PC-9 (cell line): ENCODE measurements around the gene COLGALT1.

Experiments
- CTCF ChIP-seq: fragments of 200-600 bp; sonication (generic); conservative IDR thresholded peaks from 2 replicates; pipeline ENCODE4 v1.6.1; 2017; ENCODE audit warnings: mixed run types, antibody characterized with exemption, mild to moderate bottlenecking, moderate library complexity
- EZH2 ChIP-seq: fragments of 200-600 bp; sonication (generic); IDR thresholded peaks from 2 replicates; pipeline ENCODE4 v1.8.0; 2017; ENCODE audit warnings: antibody characterized with exemption, low read depth

DNA sequence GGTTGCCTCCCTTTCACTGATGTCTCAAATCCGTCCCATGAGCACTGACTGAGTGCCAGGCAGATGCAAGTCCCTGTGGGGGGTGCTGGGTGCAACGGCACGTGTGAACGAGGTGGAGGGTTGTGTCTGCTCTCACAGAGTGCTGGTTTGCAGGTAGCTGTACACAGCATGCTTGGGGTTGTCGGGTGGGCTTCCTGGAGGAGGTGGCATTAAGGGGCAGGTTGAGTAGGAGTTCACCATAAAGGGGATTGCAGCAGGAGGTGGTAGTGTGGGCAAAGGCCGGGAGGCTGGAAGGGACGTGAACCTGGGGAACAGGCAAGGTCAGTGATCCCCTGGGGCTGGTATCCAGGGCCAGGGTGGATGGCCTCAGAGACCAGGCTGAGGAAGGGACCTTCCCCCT lies 17.2 kb downstream of the COLGALT1 start:
- TF ChIP-seq CTCF (no peak), EZH2 (no peak)
